Neuronal stem cell (in vitro differentiated cells): ENCODE data around the gene GPR75.

Source experiments
- DNase-seq: peaks from one replicate; pipeline ENCODE4 v3.0.0-alpha.2; 2013; ENCODE audit warnings: low spot score
- H2AFZ ChIP-seq: one replicate; pipeline ENCODE4 v1.6.1; 2013; ENCODE audit warnings: mild to moderate bottlenecking, low read length, inconsistent platforms
- H2AK5ac ChIP-seq: 2 replicates; pipeline ENCODE4 v1.6.1; 2013; ENCODE audit warnings: low read depth, mild to moderate bottlenecking, inconsistent platforms, low read length, moderate library complexity, mixed read lengths
- H2BK120ac ChIP-seq: 2 replicates; pipeline ENCODE4 v1.6.1; 2013; ENCODE audit warnings: low read depth, mild to moderate bottlenecking, inconsistent platforms, low read length, moderate library complexity, mixed read lengths
- H2BK12ac ChIP-seq: one replicate; pipeline ENCODE4 v1.6.1; 2013; ENCODE audit warnings: low read length, inconsistent platforms
- H2BK15ac ChIP-seq: 2 replicates; pipeline ENCODE4 v1.6.1; 2013; ENCODE audit warnings: mild to moderate bottlenecking, low read length, inconsistent platforms, mixed read lengths
- H2BK5ac ChIP-seq: one replicate; pipeline ENCODE4 v1.6.1; 2013; ENCODE audit warnings: inconsistent platforms, mild to moderate bottlenecking, low read length, moderate library complexity
- H3K14ac ChIP-seq: one replicate; pipeline ENCODE4 v1.6.1; 2013; ENCODE audit warnings: low read length, inconsistent platforms
- H3K18ac ChIP-seq: 2 replicates; pipeline ENCODE4 v1.6.1; 2013; ENCODE audit warnings: low read length, inconsistent platforms
- H3K23ac ChIP-seq: 2 replicates; pipeline ENCODE4 v1.6.1; 2013; ENCODE audit warnings: low read depth, mild to moderate bottlenecking, mixed read lengths, low read length, inconsistent platforms; ENCODE audit not compliant: poor library complexity
- H3K27ac ChIP-seq: replicated peaks from 3 replicates; pipeline ENCODE4 v1.5.1; 2013; ENCODE audit warnings: low read length, inconsistent platforms
- H3K27me3 ChIP-seq, 3 experiments: 2 replicates each; pipeline ENCODE4 v1.6.1; 2013; ENCODE audit warnings: low read length in 3 of 3, mild to moderate bottlenecking in 2 of 3, inconsistent platforms in 1 of 3, low read depth in 1 of 3, mixed read lengths in 1 of 3, moderate library complexity in 1 of 3; ENCODE audit not compliant: control insufficient read depth in 3 of 3, insufficient read depth in 3 of 3
- H3K36me3 ChIP-seq, 2 donors: replicated peaks in 1 of 2; 2 replicates each; pipeline ENCODE4 v1.6.1; 2013; ENCODE audit warnings: low read length in 2 of 2; ENCODE audit not compliant: control insufficient read depth in 2 of 2, insufficient read depth in 2 of 2
- H3K4ac ChIP-seq: 2 replicates; pipeline ENCODE4 v1.6.1; 2013; ENCODE audit warnings: inconsistent platforms, mild to moderate bottlenecking, low read length, moderate library complexity
- H3K4me1 ChIP-seq, 2 donors: 1 replicate in 1 of 2; 2 replicates in 1 of 2; pipeline ENCODE4 v1.6.1; 2013; ENCODE audit warnings: low read length in 2 of 2, low read depth in 1 of 2; ENCODE audit not compliant: control insufficient read depth in 2 of 2, insufficient read depth in 1 of 2
- H3K4me2 ChIP-seq: one replicate; pipeline ENCODE4 v1.6.1; 2013; ENCODE audit warnings: mild to moderate bottlenecking, low read length, inconsistent platforms; ENCODE audit not compliant: insufficient read depth, poor library complexity, severe bottlenecking
- H3K4me3 ChIP-seq, 2 donors: 2 replicates each; pipeline ENCODE4 v1.5.1; 2013; ENCODE audit warnings: low read length in 2 of 2, mild to moderate bottlenecking in 2 of 2, inconsistent platforms in 1 of 2, moderate library complexity in 1 of 2
- H3K79me1 ChIP-seq: one replicate; pipeline ENCODE4 v1.6.1; 2013; ENCODE audit warnings: low read depth, mild to moderate bottlenecking, inconsistent platforms, low read length, moderate library complexity
- H3K9ac ChIP-seq: one replicate; pipeline ENCODE4 v1.6.1; 2013; ENCODE audit warnings: mild to moderate bottlenecking, low read depth, low read length, inconsistent platforms; ENCODE audit not compliant: poor library complexity
- H3K9me3 ChIP-seq, 2 donors: replicated peaks in 1 of 2; 2 replicates each; pipeline versions ENCODE3 to v1.6.1; 2013; ENCODE audit warnings: low read length in 2 of 2, mild to moderate bottlenecking in 2 of 2, inconsistent platforms in 1 of 2, low read depth in 1 of 2, mixed read lengths in 1 of 2, moderate library complexity in 1 of 2; ENCODE audit not compliant: control insufficient read depth in 2 of 2, insufficient read depth in 1 of 2
- H4K8ac ChIP-seq: one replicate; pipeline ENCODE4 v1.6.1; 2013; ENCODE audit warnings: low read depth, mild to moderate bottlenecking, inconsistent platforms, low read length, moderate library complexity
- H4K91ac ChIP-seq: one replicate; pipeline ENCODE4 v1.6.1; 2013; ENCODE audit warnings: low read length, low read depth, mild to moderate bottlenecking, inconsistent platforms; ENCODE audit not compliant: poor library complexity
- WGBS, 2 donors: extraction: QIAGEN DNeasy Blood & Tissue Kit; methylation state at CpG; one replicate each; pipeline ENCODE4 v1.1.7; 2013; ENCODE audit warnings: missing lambda C conversion rate in 2 of 2, mixed read lengths in 1 of 2; ENCODE audit not compliant: insufficient read length in 2 of 2, insufficient replicate concordance in 1 of 2; ENCODE audit errors: extremely low coverage in 2 of 2; 5-methylcytosine and 5-hydroxymethylcytosine counted together

Gene GPR75

DNA sequence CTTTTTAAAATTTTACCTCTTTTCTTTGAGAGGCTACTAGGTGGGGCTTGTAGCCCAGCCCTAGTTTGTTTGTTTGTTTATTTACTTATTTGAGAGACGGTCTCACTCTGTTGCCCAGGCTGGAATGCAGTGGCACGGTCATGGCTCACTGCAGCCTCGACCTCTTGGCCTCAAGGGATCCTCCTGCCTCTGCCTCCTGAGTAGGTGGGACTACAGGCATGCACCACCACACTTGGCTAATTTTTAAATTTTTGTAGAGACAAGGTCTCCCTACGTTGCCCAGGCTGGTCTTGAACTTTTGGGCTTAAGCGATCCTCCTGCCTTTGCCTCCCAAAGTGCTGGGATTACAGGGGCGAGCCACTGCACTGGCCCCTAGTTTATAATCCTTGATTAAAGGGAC, 38.0 kb downstream of the GPR75 start:
- H4K8ac ChIP-seq = no peak overlapping the region
- H3K9me3 ChIP-seq = no peaks in the 10 kb centered on the region
- H3K79me1 ChIP-seq = no peaks in the 10 kb centered on the region
- H2AK5ac ChIP-seq = no peak overlapping the region
- H3K27ac ChIP-seq = no peak overlapping the region
- H2BK120ac ChIP-seq = no peak overlapping the region
- H3K36me3 ChIP-seq = peaks cover 2 to 30% of the 10 kb centered on the region in 2 donors
- no peak for DNase-seq
- H3K14ac ChIP-seq = no peak overlapping the region
- no peak overlapping the region for H4K91ac ChIP-seq
- no peak overlapping the region for H2BK15ac ChIP-seq
- H3K18ac ChIP-seq = no peak overlapping the region
- no peak overlapping the region for H2BK5ac ChIP-seq
- H3K4me1 ChIP-seq = peaks cover 3% of the 10 kb centered on the region in 2 donors
- H3K4me2 ChIP-seq = no peak overlapping the region
- no peak overlapping the region for H3K4ac ChIP-seq
- H2AFZ ChIP-seq = no peak overlapping the region
- H3K4me3 ChIP-seq = no peak overlapping the region
- H2BK12ac ChIP-seq = no peak overlapping the region
- no peaks in the 10 kb centered on the region for H3K27me3 ChIP-seq
- H3K9ac ChIP-seq = no peak overlapping the region
- WGBS, 2 donors = no CpG with 5 or more reads among the region's 6 CpGs
- H3K23ac ChIP-seq = no peak overlapping the region

DNA sequence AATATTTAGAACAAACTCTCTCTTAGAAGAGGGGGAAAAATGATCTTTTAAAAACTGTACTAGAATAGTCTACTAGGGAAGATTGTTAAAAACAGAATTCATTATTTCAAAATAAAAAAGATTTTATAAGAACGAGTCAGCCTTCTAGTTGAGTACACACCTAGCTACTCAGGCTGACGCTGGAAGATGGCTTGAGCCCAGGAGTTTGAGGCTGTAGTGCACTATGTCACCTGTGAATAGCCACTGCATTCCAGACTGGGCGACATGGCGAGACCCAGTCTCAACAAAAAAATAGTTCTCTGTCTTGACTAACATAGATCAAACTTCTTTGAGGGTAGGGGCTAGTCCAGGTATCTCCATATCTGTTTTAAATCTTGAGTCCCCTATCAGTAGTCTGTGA, 39.1 kb downstream of the GPR75 start:
- H2BK12ac ChIP-seq = no peak overlapping the region
- no peak overlapping the region for H4K8ac ChIP-seq
- H2BK120ac ChIP-seq = no peak overlapping the region
- WGBS, 2 donors = no CpG with 5 or more reads among the region's 4 CpGs
- no peaks in the 10 kb centered on the region for H3K9me3 ChIP-seq
- no peak overlapping the region for H3K18ac ChIP-seq
- H3K14ac ChIP-seq = no peak overlapping the region
- H3K4ac ChIP-seq = no peak overlapping the region
- no peak overlapping the region for H3K4me2 ChIP-seq
- no peak overlapping the region for H2BK5ac ChIP-seq
- no peak overlapping the region for H3K27ac ChIP-seq
- no peak overlapping the region for H2BK15ac ChIP-seq
- H3K23ac ChIP-seq = no peak overlapping the region
- DNase-seq = no peak
- H3K4me1 ChIP-seq = no peaks in the 10 kb centered on the region
- no peaks in the 10 kb centered on the region for H3K27me3 ChIP-seq
- H4K91ac ChIP-seq = no peak overlapping the region
- H2AFZ ChIP-seq = no peak overlapping the region
- H3K79me1 ChIP-seq = no peaks in the 10 kb centered on the region
- no peak overlapping the region for H3K4me3 ChIP-seq
- H3K36me3 ChIP-seq = peaks cover 2 to 40% of the 10 kb centered on the region in 2 donors
- H3K9ac ChIP-seq = no peak overlapping the region
- H2AK5ac ChIP-seq = no peak overlapping the region

DNA sequence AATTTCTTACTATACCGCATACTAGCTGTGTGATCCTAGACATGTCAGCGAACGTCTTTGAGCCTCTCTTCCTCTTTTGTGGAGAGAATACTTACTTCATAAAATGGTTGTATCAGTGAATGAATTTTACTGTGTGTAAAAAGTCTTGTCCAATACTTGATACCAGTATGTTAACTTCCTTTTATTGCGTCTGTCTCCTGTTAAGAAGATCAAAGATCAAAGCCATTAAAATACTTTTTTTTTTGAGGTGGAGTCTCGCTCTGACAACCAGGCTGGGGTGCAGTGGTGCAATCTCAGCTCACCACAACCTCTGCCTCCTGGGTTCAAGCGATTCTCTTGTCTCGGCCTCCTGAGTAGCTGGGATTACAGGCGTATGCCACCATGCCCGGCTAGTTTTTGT, 39.7 kb downstream of the GPR75 start:
- H3K4ac ChIP-seq = no peak overlapping the region
- H2BK5ac ChIP-seq = no peak overlapping the region
- no peak overlapping the region for H2BK120ac ChIP-seq
- H3K23ac ChIP-seq = no peak overlapping the region
- no peak overlapping the region for H4K8ac ChIP-seq
- no peak overlapping the region for H3K18ac ChIP-seq
- no peak for DNase-seq
- no peak overlapping the region for H2AK5ac ChIP-seq
- no peak overlapping the region for H3K14ac ChIP-seq
- no peaks in the 10 kb centered on the region for H3K4me1 ChIP-seq
- no peak overlapping the region for H2BK12ac ChIP-seq
- WGBS, 2 donors = no CpG with 5 or more reads among the region's 9 CpGs
- H3K36me3 ChIP-seq = peaks cover 2 to 46% of the 10 kb centered on the region in 2 donors
- H3K79me1 ChIP-seq = no peaks in the 10 kb centered on the region
- no peaks in the 10 kb centered on the region for H3K27me3 ChIP-seq
- H2AFZ ChIP-seq = no peak overlapping the region
- H2BK15ac ChIP-seq = no peak overlapping the region
- H3K4me3 ChIP-seq = no peak overlapping the region
- H3K9me3 ChIP-seq = no peaks in the 10 kb centered on the region
- H4K91ac ChIP-seq = no peak overlapping the region
- H3K9ac ChIP-seq = no peak overlapping the region
- no peak overlapping the region for H3K4me2 ChIP-seq
- no peak overlapping the region for H3K27ac ChIP-seq

DNA sequence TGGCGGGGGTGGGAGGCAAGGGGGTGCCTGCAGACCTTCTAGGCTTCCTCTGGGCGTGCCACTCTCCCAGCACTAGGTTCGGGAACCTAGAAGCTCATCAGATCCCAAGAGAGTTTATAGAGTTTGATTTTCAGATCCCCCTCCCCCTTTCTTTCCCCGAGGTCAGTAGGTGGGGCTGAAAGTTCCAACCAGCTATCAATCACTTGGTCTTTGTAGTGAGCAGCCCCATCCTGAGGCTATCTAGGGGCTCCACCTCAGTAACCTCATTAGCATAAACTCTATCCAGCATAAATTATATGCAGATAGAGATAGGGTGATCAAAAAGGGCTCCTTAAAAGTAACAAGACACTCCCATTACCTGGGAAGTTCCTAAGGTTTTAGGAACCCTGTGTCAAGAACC, 40.1 kb downstream of the GPR75 start:
- Histone ChIP-seq H2AFZ (no peak overlapping the region), H2BK120ac (no peak overlapping the region), H3K27me3 (no peaks in the 10 kb centered on the region), H3K79me1 (no peaks in the 10 kb centered on the region), H3K4me1 (no peaks in the 10 kb centered on the region), H4K91ac (no peak overlapping the region), H3K4ac (no peak overlapping the region), H3K4me2 (no peak overlapping the region), H3K36me3 (peaks cover 2 to 49% of the 10 kb centered on the region in 2 donors), H3K18ac (no peak overlapping the region), H3K27ac (no peak overlapping the region), H3K14ac (no peak overlapping the region), H3K9me3 (no peaks in the 10 kb centered on the region), H2BK5ac (no peak overlapping the region), H2BK15ac (no peak overlapping the region), H3K4me3 (no peak overlapping the region), H4K8ac (no peak overlapping the region), H2BK12ac (no peak overlapping the region), H3K23ac (no peak overlapping the region), H2AK5ac (no peak overlapping the region), H3K9ac (no peak overlapping the region)
- no peak for DNase-seq
- no CpG with 5 or more reads among the region's 4 CpGs for WGBS, 2 donors
